ENCODE data around the gene COMP.

The COMP gene

DNA sequence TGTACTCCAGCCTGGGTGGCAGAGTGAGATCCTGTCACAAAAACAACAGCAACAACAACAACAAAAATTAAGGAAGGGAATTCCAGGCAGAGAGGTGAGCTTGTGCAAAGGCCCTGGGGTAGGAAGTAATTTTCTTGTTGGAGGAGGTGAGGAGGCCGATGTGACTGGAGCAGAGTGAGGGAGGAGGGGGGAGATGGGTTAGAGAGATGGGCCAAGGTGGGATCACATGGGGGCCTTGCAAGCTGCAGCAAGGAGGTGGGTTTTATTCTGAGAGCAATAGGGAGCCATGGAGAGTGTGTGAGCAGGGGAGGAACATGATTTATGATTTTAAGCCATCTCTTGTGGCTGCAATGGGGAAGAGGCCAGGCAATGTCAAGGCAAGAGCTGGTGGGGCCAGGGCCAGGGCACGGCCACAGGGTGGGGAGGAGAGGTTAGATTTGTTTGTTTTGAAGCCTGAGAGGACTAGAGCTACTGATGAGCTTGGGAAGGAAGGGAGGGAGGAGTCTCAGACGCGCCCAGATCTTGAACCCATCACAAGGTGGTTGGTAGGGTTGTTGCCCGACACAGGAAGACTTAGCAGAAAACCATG, 12.5 kb upstream of the COMP start:
- DNase-seq (ENCODE audit: low read depth) = no peak

DNA sequence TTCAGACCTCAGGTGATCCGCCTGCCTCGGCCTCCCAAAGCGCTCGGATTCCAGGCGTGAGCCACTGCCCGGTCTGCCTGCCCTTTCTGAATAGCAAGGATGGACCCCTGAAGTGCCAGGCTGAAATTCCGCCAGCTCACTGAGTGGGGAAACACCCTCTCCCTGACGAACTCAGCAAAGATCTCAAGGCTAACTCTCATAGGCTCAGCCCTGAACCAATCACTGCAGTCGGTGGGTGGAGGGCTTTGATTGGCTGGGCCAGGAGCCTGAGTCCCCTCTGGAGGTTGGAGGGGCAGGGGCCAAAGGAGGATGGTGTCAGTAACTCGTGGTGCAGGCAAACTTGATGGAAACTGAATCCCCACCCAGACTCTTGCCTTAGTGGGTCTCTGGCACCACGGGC, 11.2 kb upstream of the COMP start:
- DNase-seq (ENCODE audit: low read depth) = no peak

DNA sequence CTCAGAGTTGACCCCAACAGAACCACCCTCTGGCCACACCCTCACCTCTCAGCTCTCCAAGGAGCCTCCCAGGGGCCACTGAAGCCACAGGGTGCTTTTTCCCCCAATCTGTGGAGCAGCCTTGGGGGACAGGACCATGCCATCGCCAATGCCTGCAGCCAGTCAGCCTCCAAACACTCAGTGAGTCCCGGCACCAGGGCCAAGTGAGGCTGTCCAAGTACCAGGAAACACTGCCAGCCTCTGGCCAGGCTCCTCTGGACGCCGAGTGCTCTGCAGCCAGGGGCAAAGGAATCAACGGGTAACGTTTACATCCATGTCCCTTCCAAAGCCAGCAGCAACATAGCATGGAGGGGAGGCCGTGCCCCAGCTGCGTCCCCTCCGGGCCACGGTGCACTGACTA, 9.5 kb upstream of the COMP start:
- DNase-seq (ENCODE audit: low read depth) = no peak

DNA sequence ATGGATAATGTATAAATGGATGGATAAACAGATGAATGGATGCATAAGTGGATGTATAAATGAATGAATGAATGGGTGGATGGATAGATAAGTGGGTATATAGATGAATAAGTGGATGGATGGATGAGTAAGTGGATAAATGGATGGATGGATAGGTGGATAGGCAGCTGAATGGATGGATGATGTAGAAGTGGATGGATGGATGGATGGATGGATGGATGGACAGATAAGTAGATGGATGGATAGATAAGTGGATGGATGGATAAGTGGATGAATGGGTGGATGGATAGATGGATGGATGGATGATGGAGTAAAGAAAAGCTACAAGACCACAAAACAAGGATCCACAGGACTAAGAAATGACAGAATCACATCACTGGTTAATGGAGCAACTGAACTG, 9.0 kb upstream of the COMP start:
- no peak for DNase-seq (ENCODE audit: low read depth)

DNA sequence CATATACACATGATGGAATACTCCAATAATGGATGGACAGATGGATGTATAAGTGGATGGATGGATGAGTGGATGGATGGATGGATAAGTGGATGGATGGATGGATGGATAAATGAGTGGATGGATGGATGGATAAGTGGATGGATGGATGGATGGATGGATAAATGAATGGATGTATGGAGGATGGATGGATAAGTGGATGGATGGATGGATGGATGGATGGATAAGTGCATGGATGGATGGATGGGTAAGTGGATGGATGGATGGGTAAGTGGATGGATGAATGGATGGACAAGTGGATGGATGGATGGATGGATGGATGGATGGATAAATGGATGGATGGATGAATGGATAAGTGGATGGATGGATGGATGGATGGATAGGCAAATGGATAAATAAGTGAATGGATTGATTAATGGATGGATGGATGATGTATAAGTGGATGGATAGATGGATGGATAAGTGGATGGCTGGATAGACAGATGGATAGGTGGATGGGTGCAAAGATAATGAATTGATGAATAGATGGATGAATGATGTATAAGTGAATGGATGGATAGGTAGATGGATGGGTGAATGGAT, 8.4 kb upstream of the COMP start:
- no peak for DNase-seq (ENCODE audit: low read depth)

DNA sequence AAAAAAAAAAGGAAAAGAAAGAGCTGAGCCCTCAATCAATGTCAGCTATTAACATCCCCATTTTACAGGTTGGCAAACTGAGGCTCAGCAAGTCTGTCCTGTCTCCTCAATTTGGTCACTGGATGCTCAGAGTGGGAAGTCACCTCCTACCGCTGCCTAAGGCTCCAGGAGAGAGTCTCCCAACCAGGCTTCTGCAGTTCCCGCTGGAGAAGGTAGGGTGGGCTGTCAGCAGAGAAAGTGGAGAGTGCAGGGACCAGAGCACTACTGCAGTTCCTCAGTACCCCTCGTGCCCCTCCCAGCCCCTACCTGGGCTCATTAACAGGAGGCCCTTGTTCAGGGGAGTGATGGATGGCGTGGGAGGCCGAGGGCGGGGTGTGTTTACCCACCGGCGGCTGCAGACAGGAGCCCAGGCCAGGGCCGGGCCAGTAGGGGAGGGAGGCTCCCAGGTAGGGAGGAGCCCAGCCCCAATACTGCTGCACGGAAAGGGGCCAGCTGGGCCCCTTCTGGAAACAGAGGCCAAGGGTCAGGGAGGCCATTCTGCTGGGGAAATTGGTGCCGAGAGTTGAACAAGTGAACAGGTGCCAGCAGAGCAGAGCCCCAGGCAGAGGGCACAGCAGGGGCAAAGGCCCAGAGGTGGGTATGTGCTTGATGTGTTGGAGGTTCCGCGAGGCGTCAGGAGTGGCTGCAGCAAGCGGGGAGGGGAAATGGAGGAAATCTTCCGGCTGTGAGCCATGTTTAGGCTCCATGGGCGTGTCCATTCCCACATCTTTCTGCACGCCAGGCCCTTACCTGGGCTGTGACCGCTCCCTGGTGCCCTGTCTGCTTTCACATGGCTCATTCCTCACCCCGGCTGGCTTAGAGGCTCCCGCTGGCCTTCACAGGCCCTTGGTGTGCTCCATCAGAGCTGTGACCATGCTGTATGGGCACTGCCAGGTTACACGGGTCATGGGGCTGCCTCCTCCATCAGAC, 7.6 kb upstream of the COMP start:
- no peak for DNase-seq (ENCODE audit: low read depth)

DNA sequence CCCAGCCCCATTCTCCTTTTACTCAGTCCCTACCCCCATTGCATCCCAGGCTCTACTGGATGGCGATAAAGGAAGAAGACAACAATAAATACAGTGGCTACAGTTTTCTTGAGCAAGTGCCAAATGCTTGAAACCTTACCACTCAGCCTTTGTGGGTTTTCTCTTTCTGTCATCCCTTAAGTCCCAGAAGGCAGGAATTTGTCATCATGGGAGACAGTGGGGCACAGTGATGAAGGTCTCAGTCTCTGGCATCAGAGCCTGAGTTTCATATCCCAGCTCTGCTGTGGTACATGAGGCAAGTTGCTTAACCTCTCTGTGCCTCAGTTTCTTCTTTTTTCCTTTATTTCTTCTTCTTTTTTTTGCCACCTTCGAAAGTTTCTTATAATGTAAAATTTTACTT, 5.1 kb upstream of the COMP start:
- no peak for DNase-seq (ENCODE audit: low read depth)

DNA sequence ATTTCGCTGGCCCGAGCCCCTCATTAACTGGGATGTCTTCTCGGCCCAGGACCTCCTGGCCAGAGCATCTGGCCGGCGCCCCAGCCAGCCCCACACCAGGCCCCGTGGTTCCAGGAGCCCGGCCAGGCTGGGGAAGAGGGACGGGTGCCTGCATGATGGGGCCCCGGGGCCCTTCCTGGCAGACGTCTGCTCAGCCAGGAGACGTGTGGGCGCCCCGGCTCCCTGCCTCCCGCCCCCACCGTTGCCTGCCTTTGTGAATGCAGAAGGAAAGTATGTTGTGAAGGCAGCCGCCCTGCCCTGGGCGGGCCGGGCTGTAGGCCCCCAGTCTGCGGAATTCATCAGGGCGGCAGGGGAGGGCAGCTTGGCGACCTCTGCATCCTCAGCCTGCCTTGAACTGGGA, 4.4 kb upstream of the COMP start:
- DNase-seq (ENCODE audit: low read depth) = no peak

DNA sequence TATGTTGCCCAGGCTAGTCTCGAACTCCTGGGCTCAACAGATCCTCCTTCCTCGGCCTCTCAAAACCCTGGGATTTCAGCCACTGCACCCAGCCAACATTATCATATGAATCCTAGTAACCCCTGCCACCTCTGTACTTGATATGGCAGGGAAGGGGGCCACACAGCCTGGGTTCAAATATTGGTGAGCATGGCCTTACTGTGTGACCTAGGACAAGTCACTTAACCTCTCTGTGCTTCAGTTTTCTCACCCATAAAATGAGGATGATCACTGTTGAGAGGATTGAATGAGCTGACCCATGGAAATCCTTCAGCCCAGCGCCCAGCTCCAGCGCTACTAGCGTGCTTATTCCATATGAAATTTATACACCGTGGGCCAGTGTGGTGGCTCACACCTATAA, 3.6 kb upstream of the COMP start:
- no peak for DNase-seq (ENCODE audit: low read depth)

DNA sequence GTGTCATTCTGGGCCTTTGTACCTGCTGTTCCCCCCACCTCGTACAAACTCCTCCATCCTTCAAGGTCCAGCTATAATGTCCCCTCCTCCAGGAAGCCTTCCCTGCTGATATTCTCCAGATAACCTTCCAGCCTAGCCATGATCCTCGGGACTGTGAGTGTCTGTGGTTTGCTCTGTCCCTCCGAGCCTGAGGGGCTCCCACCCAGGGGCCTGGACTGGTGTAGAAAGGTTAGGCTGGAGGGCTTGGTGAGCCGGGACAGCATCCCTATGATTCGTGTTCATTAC, 2.9 kb upstream of the COMP start:
- no peak for DNase-seq (ENCODE audit: low read depth)

DNA sequence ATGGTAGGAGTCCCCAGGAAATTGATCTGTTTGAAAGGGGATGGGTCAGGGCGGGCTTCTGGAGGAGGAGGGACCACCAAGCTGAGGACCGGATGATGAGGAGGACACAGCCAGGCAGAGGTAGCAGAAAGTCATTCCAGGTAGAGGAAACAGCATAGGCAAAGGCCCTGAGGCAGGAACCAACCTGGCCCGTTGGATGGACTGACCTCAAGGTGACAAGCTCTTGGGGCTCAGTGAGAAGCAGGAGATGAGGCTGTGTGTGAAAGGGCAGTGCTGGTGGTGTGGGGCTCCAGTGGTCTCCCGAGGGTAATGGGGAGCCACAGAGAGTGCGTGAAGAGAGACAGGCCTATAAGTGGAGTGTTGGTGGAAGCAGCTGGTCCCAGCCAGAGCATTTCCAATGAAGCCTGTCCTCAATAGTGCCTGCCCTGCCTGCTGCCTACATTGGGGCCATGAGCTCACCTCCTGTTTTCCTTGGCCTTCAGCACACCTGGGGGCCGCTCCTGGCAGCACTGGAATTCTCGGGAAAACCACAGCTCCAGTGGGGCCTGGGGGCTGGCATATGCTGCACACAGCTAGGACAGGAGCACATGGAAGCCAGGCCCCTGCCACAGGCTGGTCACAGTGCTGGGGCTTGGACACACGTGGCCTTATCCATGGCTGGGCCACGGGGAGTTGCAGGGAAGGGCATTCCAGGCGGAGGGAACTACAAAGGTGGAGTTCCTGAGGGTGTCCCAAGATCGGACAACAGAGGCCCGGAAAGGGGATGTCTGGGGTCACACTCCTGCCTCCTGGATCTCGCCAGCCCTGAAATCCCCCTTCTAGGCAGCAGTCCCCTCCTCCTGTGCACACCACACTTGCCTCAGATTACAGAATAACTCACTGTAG, 2.3 kb upstream of the COMP start:
- no peak for DNase-seq (ENCODE audit: low read depth)

DNA sequence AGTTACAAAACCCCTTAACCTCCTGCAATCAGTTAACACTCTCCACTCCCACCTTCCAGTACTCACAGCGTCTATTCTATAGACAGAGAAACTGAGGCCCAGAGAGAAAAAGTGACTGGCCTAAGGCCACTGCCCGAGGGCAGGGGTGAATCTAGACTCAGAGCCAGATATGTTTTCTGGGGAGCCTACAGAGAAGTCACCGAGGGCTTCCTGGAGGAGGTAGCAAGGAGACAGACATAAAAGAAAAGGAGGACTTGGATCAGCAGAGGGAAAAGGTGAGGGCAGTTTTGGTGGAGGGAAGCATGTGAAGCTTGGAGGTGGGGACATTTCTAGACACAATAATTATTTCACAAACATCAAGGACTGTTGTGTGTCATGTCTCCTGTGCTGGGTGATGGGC, 1.6 kb upstream of the COMP start:
- no peak for DNase-seq (ENCODE audit: low read depth)

DNA sequence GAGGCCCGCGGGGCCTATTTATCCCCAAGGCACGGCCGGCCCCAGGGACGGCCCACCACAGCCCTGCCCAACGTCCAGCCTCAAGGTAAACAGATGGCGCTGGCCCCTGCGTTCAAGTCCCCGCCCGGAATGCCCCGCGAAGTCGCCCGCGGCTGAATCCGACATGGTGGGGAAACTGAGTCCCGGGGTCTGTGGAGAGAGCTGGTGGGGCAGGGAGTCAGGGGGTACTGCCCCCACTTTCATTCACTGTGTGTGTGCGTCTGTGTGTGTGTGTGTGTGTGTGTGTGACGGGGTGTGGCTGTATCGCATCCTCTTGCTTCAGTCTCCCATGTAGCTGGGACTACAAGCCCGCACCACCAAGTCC, 192 bp upstream of the COMP start:
- no peak for DNase-seq (ENCODE audit: low read depth)

DNA sequence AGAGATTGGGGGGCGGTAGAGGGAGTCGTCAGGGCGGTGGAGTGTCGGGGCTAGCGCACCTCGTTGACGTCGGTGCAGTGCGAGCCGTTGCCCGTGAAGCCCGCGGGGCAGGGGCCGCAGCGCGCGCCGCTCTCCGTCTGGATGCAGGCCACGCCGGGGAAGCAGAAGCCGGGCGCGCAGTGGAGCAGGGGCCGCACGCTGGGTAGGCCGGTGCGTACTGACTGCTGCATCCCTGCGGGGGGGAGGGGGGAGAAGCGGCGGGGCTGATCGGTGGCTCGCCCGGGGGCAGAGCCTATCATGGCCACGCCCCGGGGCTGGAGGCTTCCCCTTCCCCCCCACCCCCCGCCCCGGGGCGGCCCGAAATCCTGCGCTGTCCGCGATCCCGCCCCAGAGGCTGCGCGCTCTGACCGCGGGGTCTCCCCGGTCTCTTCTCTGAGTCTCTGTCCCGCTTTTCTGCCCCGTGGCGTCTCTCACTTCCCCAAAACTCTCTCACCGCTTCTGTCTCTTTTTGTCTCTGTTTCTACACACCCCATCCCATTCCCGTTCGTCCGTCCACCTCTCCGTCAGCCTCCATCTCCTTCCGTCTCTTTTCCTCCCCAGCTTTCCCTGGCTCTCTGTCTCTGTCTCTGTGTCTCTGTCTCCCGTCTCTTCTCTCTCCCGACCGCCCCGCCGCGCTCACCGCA, 1.1 kb downstream of the COMP start:
- no peak for DNase-seq (ENCODE audit: low read depth)

DNA sequence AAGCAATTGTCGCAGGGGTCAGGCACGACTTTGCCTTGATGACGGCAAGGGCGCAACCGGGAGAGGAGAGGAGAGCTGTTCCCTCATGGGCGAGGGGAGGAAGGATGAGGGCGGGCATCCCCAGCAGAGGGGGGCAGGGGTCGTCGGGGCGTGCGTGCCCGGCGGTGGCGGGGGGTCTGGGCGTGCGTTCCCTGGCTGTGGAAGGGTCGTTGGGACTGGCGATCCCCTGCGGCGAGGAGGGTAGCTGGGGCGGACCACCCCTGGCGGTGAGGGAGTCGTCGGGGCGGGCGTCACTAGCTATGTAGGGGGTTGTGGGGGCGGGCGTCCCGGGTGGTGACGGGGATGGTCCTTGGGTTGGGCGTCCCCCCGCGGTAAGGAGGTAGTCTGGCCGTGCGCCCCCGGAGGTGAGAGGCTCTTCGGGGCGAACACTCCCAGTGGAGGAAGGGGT, 1.7 kb downstream of the COMP start:
- no peak for DNase-seq (ENCODE audit: low read depth)

DNA sequence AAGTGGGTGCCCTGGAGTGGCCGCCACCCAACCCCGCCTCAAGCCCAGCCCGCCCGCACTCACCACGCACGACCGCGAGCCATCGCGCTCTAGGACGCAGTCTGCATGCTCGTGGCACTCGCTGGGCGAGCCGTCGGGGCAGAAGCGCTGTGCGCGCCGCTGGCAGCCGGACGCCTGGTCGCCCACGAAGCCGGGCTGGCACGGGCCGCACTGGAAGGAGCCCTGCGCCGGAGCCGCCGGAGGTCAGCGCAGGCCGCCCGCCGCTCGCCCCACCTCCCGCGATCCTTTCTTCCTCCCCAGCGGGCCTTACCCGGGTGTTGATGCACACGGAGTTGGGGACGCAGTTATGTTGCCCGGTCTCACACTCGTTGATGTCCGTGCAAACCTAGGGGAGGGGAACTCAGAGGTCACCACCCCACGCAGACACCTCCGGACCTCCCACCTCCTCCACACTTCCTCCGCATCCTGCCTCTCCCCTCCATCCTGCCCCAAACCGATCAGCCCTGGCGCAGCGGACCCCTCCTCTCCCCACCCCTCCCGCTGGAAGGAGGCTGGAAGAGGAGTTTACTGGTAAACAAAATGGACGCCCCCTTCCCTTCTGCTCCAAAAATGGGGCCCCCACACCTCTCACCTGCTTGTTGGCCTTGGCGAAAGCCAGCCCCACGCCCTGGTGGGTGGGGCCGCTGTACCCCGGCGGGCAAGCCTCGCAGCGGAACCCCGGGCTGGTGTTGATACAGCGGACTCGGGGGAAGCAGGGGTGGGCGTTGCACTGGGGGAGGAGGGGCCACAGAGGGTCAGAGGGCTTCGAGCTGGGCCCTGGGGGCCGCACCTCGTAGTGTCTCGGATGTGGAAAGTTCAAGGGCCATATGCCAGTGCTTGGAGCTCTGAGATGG, 2.3 kb downstream of the COMP start:
- no peak for DNase-seq (ENCODE audit: low read depth)

DNA sequence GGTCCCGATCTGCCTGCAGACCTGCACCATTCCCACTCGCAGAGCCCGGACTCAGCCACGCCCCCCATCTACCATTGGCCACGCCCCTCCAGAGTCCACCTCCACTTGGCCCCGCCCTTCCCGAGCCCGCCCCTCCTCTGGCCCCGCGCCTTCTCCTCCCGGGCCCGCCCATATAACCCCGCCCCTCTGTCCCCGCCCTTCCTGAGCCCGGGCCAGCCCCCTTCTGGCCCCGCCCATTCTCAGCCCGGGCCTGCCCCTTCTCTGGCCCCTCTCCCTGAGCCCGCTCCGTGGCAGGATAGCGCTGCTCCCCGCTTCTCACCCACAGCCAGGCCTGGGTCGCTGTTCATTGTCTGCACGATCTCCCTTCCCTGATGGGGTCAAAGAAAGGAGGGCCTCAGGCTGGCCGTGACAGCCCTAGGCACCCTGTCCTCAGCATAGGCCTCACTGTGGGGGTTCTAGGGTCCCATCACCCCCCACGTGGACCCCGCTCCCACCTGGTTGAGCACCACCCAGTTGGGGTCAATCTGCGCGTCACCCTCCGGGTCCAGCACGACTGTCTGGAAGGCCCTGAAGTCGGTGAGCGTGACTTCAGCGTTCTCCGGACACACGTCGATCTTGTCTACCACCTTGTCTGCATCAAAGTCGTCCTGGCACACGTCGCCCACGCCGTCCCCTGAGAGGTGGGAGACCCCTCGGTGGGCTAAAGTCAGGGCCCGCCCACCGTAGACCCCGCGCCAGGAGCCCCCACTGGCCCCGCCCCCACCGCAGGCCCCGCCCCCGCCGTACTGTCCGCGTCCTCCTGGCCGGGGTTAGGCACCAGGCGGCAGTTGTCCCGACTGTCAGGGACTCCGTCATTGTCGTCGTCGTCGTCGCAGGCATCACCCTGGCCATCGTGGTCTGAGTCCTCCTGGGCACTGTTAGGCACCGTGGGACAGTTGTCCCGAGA, 5.7 kb downstream of the COMP start:
- peak; percentile 39 for DNase-seq (ENCODE audit: low read depth)

DNA sequence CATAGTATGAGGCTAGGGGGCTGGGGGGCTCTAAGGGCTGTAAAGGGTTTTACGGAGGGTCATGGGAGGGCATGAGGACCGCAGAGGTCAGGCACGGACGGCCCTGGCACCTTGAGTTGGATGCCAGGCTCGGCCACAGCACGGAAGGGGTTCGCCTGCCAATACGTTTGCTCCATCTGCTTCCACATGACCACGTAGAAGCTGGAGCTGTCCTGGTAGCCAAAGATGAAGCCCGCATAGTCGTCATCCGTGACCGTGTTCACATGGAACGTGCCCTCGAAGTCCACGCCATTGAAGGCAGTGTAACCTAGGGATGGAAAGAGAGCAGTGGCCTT, 6.4 kb downstream of the COMP start:
- DNase-seq (ENCODE audit: low read depth) = no peak

DNA sequence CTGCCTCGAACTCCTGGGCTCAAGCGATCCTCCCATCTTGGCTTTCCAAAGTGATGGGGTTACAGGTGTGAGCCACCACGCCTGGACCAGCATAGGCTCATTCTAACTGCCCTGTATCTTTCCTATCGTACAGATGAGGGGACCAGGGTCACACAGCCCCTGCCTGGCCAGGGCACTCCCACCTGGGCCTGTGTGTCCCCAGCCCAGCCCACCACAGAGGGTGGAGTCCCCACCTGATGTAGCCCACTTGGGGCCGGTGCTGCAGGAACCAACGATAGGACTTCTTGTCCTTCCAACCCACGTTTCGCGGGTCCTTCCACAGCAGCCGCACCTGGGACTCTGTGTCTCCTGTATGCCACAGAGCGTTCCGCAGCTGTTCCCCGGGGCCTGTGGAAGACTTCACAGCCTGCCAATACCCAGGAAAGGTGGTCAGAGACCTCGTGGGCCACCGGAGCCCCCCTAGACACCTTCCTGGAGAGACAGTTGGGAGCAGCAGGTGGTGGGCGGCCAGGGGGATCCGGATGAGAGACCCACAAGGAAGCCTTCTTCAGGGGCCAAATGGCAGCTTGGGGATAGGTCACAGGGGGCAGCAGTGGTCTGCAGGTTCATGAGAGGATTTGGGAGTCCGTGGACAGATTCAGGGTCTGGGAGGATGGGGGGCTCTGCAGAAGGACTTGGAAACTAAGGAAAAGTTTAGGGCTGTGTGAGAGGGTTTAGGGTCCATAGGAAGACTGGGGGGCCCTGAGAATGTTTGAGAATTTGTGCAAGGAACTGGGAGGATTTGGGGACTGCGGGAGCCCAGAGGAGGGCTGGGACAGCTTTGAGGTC, 6.9 kb downstream of the COMP start:
- no peak for DNase-seq (ENCODE audit: low read depth)
